ENCODE measurements around the gene CTBP2.

The CTBP2 gene

GRCh38 chr10:125125951-125126735 is 34.2 kb downstream of the CTBP2 start:
- DNase-seq (ENCODE audit: low read depth in 2 of 2, low spot score in 1 of 2), result no peak

DNA sequence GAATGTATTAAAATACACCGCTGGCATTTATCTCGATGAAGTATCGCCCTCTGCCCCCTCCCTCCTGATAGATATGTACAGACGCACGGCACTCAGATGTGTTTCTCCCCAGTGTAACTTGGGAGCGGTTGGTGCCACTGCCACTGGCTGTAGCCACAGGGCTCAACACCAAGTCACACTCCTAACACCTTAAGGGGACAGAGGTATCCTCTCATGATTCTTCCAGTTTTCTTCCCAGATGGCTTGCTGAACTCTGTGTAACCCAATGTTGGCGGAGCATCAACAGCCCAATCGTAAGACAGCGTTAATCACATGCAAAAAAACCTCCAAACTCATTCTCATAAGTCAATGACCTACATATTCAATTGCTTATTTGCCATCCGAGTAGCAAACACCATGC is 35.5 kb downstream of the CTBP2 start:
- DNase-seq (ENCODE audit: low read depth in 2 of 2, low spot score in 1 of 2), result no peak

- DNase-seq (ENCODE audit: low read depth in 2 of 2, low spot score in 1 of 2), result no peak
Measured at GRCh38 chr10:125124115-125124487, 36.3 kb downstream of the CTBP2 start.

DNA sequence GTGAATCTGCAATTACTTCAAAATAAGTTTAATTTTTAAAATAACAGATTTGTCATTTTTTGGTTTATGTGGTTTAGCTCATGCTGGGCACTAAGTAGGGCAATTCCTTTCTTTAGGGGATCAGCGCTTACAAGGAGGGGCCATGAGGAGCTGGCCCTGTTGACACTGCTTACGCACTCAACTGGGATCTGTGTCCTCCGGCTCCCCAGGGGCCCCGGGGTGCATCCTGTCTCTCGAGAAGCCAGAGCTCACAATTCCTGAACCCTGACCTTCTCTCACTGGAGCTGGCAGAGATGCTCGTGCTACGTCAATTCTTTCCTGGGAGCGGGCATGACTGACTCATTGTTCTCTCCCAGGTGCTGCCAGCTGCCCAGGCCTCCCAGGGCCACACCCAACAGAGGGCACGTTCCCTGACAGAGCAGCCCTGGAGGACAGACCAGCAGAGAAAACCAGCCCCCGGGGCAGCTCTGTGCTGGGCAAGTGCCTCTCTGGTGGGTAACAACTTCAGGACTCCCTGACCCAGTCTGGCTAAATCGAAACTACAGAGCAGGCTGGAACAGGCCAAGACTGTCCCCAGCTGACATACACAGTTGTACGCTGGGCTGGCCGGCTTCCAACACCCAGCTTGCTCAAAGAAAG is 36.8 kb downstream of the CTBP2 start:
- DNase-seq (ENCODE audit: low read depth in 2 of 2, low spot score in 1 of 2), result no peak

DNA sequence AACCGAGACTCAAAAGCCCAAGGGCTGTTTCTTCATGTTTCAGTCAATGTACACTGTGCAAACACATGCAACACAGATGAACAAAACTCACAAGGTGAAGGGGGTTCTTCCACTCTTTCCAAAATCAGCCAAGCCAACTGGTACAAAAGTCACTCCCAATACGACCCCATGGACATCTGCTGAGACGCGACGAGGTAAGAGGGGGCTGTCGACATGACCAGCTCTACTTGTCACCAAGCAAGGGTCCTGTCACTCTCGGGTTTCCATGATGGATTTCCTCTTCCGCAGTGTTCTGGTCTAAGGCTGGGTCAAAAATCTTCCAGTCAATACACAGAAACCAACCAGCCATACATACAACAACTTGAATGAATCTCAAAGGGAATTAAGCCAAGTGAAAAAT is 37.8 kb downstream of the CTBP2 start:
- no peak for DNase-seq (ENCODE audit: low read depth in 2 of 2, low spot score in 1 of 2)

DNA sequence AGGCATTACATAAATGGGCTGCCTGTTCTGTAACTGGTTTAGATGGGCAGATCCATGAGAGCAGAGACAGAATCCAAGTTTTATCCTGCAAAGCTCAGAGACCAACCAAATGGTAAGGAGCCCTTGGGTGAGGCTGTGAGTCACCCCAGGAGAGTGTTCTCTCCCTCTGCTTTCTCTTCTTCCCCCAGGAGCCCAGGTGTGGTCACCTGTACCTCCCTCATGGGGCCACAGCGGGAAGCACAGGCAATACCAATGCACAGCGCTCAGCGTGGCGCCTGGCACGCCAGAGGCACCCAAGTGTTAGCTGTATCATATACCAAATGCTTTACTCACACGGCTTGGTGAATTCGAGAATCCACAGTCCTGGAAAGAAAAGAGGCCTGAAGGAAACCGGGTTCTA is 39.4 kb downstream of the CTBP2 start:
- no peak for DNase-seq (ENCODE audit: low read depth in 2 of 2, low spot score in 1 of 2)

- no peak for DNase-seq (ENCODE audit: low read depth in 2 of 2, low spot score in 1 of 2)
Measured at GRCh38 chr10:125120053-125120710, 40.2 kb downstream of the CTBP2 start.

DNA sequence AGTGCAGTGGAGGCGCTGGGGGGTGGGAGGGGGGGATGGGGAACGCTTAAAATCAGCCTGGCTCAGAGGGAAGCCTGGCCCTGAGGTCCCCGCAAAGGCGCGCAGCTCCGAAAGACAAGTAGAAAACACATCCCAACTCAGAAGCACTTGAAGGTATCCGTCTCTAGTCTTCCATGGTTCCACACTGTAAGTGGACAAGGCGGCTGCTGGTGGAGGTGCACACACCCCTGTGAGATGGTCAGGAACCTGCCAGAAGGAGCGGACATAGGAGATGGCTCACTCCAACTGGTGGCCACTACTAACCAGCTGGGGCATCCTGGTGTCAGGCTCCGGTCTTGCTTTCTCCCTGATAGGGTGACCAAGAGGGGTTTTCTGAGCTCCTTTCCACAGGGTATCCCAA is 41.7 kb downstream of the CTBP2 start:
- no peak for DNase-seq (ENCODE audit: low read depth in 2 of 2, low spot score in 1 of 2)

DNA sequence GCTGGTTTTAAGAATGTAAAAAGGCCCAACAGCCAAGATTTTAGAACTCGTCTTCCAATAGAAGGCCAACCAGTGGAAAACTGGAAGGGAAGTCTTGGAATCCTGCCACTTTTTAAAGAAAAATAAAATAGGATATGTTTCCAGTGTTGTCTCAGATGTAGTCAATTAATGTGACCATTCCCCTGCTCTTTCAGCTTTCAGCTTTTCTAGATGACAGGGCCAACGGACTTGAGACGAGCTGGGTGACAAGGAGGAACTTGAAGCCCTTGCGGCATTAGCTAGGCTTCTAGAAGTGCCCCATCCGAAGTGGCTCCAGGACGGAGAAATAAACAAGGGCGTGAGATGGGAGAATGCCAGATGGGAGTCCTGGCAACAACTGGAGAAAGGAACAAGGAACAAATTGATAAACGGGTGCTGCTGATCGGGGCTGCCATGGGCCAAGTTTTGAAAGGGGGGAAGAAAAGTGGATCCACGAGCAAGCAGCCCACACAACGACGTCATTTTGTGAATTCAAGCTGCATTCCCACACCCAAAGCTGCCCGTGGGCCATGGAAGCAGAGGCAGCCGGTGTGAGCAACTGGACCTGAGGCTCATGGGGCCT is 42.3 kb downstream of the CTBP2 start:
- DNase-seq (ENCODE audit: low read depth in 2 of 2, low spot score in 1 of 2), result no peak

DNA sequence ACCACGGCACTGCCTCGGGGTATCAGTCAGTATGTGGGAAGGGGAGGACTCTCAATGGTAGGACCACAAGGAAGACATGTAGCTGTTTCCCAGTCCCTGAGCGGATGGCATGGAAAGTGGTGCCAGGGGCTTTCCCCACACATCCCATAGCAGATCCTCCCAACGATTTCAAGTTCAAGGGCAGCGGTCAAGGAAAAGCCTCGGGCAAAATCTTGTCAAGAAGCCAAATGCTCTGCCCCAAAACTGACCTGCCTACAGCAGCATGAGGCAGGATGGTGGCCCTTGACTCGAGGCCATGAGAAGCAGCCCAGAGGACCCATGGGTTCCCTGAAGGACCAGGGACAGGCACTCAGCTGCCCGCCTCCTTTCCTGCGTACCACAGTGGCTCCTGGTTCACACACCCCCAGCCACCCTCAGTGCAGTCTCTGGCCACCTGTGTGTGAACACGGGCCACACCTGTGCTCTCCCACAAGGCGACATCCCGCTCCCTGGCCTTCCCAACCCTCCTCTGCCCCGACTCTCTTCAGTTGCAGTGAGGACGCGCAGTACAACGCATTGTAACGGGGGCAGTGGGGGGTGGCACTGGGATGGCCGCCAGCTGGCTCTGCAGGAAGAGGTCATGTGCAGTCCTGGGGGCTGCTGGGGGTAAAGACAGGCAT is 43.6 kb downstream of the CTBP2 start:
- DNase-seq (ENCODE audit: low read depth in 2 of 2, low spot score in 1 of 2), result no peak

DNA sequence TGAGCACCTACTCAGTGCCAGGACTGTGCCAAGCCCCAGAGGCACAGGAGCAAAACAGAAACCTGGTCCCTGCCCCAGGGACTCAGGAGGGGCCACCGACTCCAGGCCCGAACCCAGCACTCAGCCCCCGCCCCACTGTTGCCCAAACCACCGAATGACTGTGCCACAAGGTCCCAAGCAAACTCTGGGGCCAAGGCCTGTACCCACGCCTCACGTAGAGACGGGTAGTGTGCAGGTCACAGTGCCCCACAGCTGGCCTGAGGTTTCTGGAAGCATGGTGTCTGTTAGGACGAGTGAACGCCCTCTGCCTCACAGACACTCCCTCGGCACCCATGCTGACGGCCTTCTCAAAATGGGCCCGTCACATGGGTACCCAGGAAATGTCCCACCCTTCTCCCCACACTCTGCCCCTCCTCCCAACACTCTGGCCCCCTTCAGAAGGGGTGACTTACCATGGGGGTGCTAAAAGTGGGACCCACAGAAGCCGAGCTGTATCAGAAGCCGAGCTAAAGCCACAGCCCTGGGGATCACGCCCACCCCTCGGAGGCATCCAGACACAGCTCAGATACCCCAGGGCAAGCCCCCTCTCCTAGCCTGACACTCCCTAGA is 44.2 kb downstream of the CTBP2 start:
- no peak for DNase-seq (ENCODE audit: low read depth in 2 of 2, low spot score in 1 of 2)

- no peak for DNase-seq (ENCODE audit: low read depth in 2 of 2, low spot score in 1 of 2)
Measured at GRCh38 chr10:125115409-125115808, 45.0 kb downstream of the CTBP2 start.

- DNase-seq (ENCODE audit: low read depth in 2 of 2, low spot score in 1 of 2), result no peak
Measured at GRCh38 chr10:125114761-125115391, 45.5 kb downstream of the CTBP2 start.

- no peak for DNase-seq (ENCODE audit: low read depth in 2 of 2, low spot score in 1 of 2)
Measured at GRCh38 chr10:125113691-125114371, 46.5 kb downstream of the CTBP2 start.

- no peak for DNase-seq (ENCODE audit: low read depth in 2 of 2, low spot score in 1 of 2)
Measured at GRCh38 chr10:125112697-125113494, 47.5 kb downstream of the CTBP2 start.

GRCh38 chr10:125111118-125111727 is 49.1 kb downstream of the CTBP2 start:
- no peak for DNase-seq (ENCODE audit: low read depth in 2 of 2, low spot score in 1 of 2)

- DNase-seq (ENCODE audit: low read depth in 2 of 2, low spot score in 1 of 2), result no peak
Measured at GRCh38 chr10:125107965-125108580, 52.3 kb downstream of the CTBP2 start.

Data from stimulated activated CD8-positive, alpha-beta memory T cell treated with anti-CD3 and anti-CD28 coated beads, Interleukin-4, amount 100 ng/mL, for 4 hours (primary cell).